OCI-LY3 (cell line): ENCODE results near the gene XXYLT1.

Experiments used
- H2AFZ ChIP-seq: fragments of 200-600, 300-600 bp; shearing (Covaris generic); 2 replicates; pipeline ENCODE4 v1.6.0; 2014; ENCODE audit warnings: antibody characterized with exemption, low read depth, low read length
- H3K27ac ChIP-seq: fragments of 200-600, 300-600 bp; sonication (generic); 2 replicates; pipeline ENCODE4 v1.5.1; 2014; ENCODE audit warnings: mild to moderate bottlenecking, low read length, moderate library complexity, mixed read lengths
- H3K27me3 ChIP-seq: fragments of 200-600, 300-600 bp; sonication (generic); 2 replicates; pipeline ENCODE4 v1.6.1; 2014; ENCODE audit warnings: low read depth, low read length, mixed read lengths
- H3K36me3 ChIP-seq: fragments of 200-600, 300-600 bp; sonication (generic); replicated peaks from 2 replicates; pipeline ENCODE3; 2014; ENCODE audit warnings: low read depth, low read length, mixed read lengths
- H3K4me1 ChIP-seq: fragments of 300-600, 200-600 bp; sonication (generic); 2 replicates; pipeline ENCODE4 v1.6.1; 2014; ENCODE audit warnings: low read length, mixed read lengths
- H3K4me2 ChIP-seq: fragments of 200-600, 300-600 bp; sonication (generic); 2 replicates; pipeline ENCODE4 v1.6.1; 2014; ENCODE audit warnings: low read length, mixed read lengths
- H3K4me3 ChIP-seq: fragments of 300-600, 200-600 bp; sonication (generic); 2 replicates; pipeline ENCODE4 v1.5.1; 2014; ENCODE audit warnings: antibody characterized with exemption, mild to moderate bottlenecking, low read length, moderate library complexity
- H3K79me2 ChIP-seq: fragments of 300-600, 200-600 bp; shearing (Covaris generic); 2 replicates; pipeline ENCODE4 v1.6.1; 2014; ENCODE audit warnings: mild to moderate bottlenecking, low read length, mixed read lengths
- H3K9ac ChIP-seq: fragments of 300-600, 200-600 bp; shearing (Covaris generic); 2 replicates; pipeline ENCODE4 v1.6.0; 2014; ENCODE audit warnings: mild to moderate bottlenecking, low read length, moderate library complexity
- H3K9me3 ChIP-seq: fragments of 200-600, 300-600 bp; shearing (Covaris generic); 2 replicates; pipeline ENCODE4 v1.6.1; 2014; ENCODE audit warnings: low read length, mixed read lengths; ENCODE audit not compliant: insufficient read depth
- H4K20me1 ChIP-seq: fragments of 200-600, 300-600 bp; sonication (generic); 2 replicates; pipeline ENCODE4 v1.6.1; 2016; ENCODE audit warnings: low read length, mixed read lengths; ENCODE audit not compliant: insufficient read depth
- EZH2phosphoT487 ChIP-seq: fragments of 200-600 bp; shearing (Covaris generic); IDR thresholded peaks from 2 replicates; pipeline ENCODE4 v1.6.1; 2018; ENCODE audit warnings: antibody characterized with exemption, mixed run types, low read depth
- TF ChIP-seq, protein P1 (sequence below): fragments of 200-600, 300-600 bp; sonication (generic); IDR thresholded peaks from 2 replicates; pipeline ENCODE4 v1.5.1; 2014; ENCODE audit warnings: antibody characterized with exemption, low read length, low read depth

The XXYLT1 gene

DNA sequence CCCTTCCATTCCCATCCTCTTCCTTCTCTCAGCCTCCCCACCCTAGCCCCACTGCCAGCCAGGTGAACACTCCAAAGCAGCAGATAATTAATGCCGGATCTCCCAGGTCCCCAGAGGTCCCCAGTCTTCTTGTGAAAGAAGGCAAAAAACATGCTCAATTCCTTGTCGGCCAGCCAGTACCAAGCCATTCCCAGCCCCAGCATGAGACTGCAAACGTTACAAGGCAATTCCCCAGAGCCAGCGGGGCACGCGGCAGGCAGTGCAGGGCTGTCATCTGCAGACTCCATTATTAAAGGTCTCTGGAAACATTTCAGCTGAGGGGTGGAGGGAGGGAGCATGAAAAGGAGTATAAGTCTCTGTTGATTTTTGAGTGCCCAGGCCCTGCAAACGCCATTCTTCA is 117.8 kb downstream of the XXYLT1 start:
- no peaks in the 10 kb centered on the region for H3K79me2 ChIP-seq
- H3K4me3 ChIP-seq = no peak overlapping the region
- no peaks in the 10 kb centered on the region for H3K36me3 ChIP-seq
- H3K4me2 ChIP-seq = no peak overlapping the region
- no peaks in the 10 kb centered on the region for H3K9me3 ChIP-seq
- no peaks in the 10 kb centered on the region for H4K20me1 ChIP-seq
- no peaks in the 10 kb centered on the region for H3K27me3 ChIP-seq
- no peak overlapping the region for H3K27ac ChIP-seq
- H2AFZ ChIP-seq = no peak overlapping the region
- TF ChIP-seq EZH2phosphoT487 = no peak
- TF ChIP-seq, protein P1, sequence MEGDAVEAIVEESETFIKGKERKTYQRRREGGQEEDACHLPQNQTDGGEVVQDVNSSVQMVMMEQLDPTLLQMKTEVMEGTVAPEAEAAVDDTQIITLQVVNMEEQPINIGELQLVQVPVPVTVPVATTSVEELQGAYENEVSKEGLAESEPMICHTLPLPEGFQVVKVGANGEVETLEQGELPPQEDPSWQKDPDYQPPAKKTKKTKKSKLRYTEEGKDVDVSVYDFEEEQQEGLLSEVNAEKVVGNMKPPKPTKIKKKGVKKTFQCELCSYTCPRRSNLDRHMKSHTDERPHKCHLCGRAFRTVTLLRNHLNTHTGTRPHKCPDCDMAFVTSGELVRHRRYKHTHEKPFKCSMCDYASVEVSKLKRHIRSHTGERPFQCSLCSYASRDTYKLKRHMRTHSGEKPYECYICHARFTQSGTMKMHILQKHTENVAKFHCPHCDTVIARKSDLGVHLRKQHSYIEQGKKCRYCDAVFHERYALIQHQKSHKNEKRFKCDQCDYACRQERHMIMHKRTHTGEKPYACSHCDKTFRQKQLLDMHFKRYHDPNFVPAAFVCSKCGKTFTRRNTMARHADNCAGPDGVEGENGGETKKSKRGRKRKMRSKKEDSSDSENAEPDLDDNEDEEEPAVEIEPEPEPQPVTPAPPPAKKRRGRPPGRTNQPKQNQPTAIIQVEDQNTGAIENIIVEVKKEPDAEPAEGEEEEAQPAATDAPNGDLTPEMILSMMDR = no peak
- H3K4me1 ChIP-seq = peaks cover 30% of the 10 kb centered on the region
- no peak overlapping the region for H3K9ac ChIP-seq

DNA sequence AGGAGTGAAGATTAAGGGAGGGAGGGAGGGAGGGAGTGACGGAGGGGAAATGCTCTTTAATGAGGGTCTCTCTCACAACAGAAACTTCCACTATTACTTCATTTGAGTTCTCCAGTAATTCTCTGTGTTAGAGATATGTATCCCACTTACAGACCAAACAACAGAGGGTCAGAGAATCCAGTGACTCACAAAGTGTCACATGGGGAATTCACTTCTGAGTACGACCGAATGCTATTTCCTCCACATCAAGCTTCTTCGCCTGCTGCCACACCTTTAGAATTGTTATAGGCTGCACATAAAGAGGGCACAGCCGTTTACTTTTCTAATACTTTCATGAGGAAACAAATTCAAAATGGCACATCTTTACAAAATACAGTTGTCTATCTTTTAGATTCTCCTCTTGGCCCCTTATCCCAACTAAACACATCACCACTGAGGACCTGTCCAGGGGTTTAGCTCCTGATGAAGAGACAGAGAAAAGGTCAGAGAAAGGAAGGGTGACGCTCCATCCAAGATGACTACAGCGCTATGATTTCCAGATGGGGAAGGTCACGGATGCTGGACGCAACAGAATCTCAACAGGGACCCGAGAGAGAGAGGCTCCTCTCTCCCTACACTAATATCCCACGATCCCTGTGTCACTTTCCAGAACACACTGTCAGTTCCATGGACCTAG is 119.0 kb downstream of the XXYLT1 start:
- peaks cover 36% of the 10 kb centered on the region for H3K4me1 ChIP-seq
- H3K4me2 ChIP-seq = no peak overlapping the region
- H3K79me2 ChIP-seq = no peaks in the 10 kb centered on the region
- H3K27me3 ChIP-seq = no peaks in the 10 kb centered on the region
- TF ChIP-seq, protein P1 = no peak
- TF ChIP-seq EZH2phosphoT487 = no peak
- no peak overlapping the region for H3K4me3 ChIP-seq
- no peak overlapping the region for H3K27ac ChIP-seq
- no peaks in the 10 kb centered on the region for H3K9me3 ChIP-seq
- no peak overlapping the region for H3K9ac ChIP-seq
- no peak overlapping the region for H2AFZ ChIP-seq
- no peaks in the 10 kb centered on the region for H4K20me1 ChIP-seq
- H3K36me3 ChIP-seq = no peaks in the 10 kb centered on the region

DNA sequence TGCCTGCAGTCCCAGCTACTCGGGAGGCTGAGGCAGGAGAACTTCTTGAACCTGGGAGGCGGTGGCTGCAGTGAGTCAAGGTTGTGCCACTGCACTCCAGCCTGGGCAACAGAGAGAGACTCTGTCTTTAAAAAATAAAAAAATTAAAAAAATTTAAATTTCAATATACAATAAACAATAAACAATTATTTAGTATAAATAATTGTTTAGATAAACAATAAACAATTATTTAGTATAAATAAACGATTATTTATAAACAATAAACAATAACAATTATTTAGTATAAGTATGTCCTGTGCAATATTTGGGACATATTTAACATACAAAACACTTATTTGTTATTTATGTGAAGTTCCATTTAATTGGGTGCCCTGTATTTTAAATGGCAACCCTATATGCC is 119.6 kb downstream of the XXYLT1 start:
- Histone ChIP-seq H3K36me3 (no peaks in the 10 kb centered on the region), H3K79me2 (no peaks in the 10 kb centered on the region), H3K4me1 (peaks cover 36% of the 10 kb centered on the region), H3K9me3 (no peaks in the 10 kb centered on the region), H3K4me3 (no peak overlapping the region), H3K4me2 (no peak overlapping the region), H3K27ac (no peak overlapping the region), H3K9ac (no peak overlapping the region), H4K20me1 (no peaks in the 10 kb centered on the region), H3K27me3 (no peaks in the 10 kb centered on the region), H2AFZ (no peak overlapping the region)
- TF ChIP-seq EZH2phosphoT487 = no peak
- TF ChIP-seq, protein P1 = no peak

DNA sequence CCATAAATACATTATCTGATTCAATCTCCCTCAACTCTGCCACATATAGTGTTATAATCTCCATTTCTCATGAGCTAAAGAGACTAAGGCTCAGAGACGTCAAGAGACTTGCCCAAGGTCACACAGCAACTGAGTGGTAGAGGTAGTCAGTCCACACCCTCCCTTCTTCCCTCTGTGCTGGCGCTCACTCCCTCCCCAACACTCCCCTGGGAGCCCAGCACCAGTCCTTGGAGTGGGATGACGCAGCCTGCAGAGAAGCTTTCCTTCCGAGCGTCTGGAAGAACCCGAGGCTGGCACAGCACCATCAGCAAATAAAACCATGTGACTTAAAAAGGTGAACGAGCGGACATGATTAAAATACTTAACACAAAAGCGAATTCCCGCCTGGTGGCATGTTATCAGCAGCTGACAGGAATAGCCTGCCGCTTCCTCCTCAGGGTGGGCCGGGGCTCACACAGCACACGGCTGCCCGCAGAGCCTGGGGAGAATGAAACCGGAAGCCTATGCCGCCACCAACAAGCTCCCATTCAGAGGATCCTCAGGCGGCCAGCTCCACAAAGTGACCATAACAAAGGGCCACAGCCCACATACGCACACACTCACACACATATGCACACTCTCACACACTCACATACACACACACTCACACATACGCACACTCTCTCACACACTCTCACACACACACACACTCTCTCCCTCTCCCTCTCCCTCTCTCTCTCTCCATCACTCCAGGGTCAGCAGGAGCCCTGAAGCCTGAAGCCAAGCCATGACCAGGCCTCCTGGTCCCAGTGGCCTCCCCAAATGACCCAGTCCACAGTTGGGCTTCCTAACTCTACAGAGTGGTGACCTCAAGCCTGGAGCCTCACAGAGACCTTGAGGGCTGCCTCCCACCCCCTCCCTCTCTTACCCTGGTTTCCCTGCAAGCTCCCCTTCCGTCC is 120.5 kb downstream of the XXYLT1 start:
- Histone ChIP-seq H2AFZ (peak overlapping the region; percentile 40), H3K27ac (no peak overlapping the region), H3K4me2 (peak overlapping the region; percentile 52), H3K9ac (peak overlapping the region; percentile 13; the same call in 1 of the 2 replicates), H4K20me1 (no peaks in the 10 kb centered on the region), H3K4me3 (peak overlapping the region; percentile 47), H3K36me3 (no peaks in the 10 kb centered on the region), H3K9me3 (no peaks in the 10 kb centered on the region), H3K79me2 (no peaks in the 10 kb centered on the region), H3K4me1 (peaks cover 36% of the 10 kb centered on the region), H3K27me3 (no peaks in the 10 kb centered on the region)
- no peak for TF ChIP-seq EZH2phosphoT487
- TF ChIP-seq, protein P1 = no peak
